NCI-H1105 (cell line): ENCODE results near the gene ADGRL2.

Experiments
- DNase-seq: peaks from one replicate; lab custom pipeline; 2025; lab: John Stamatoyannopoulos, UW

The ADGRL2 gene

DNA sequence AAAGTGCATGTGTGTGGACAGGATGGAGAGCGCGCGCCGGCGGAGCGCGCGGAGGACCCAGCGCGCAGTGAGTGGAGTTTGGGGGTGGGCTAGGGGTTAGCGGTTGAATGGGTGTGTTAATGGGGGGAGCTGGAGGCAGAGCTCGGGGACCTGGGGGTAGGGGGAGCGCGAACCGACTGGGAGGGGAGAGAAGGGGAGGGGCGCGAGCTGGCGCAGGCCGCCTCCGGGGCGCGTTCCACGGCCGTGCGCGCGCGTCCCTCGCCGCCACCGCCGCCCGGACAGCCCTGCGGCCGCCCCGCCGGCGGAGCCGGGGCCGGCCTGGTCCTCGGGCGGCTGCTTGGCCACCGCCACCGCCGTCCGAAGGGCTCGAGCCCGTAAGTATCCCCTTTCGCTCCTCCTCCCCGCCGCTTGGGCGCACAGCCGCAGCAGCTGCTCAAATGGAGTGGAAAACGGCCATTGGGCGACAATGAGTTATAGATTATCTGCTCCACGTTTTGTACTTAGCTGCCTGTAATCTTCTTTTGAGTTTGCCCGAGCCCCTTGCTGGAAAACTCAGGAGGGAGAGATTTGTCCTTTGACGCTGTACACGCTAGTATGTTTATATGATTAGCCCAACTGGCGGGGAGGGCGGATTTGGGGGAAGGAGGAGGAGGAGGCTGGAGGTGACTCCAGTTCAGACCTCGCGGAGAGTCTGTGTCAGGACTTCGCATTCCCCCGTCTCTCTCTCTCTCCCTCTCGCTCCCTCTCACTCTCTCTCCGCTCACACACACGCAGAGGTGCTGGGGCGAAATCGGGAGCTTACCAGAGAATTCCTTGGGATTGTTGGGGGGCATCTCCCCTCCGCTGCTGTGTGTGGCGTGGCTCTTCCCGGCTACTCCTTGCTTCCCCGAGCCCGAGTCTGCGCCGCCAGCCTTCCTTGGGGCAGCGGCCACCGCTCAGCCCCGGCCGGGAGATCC lies at the start of gene ADGRL2:
ADGRL2 (plus strand) TSS at position 240 of the 956 bp plus-strand sequence. CDS start 36,051 bp downstream, outside the sequence.
- DNase-seq, result peak; percentile 83

- DNase-seq, result no peak
Measured at GRCh38 chr1:81752840-81753239, 47.9 kb upstream of the ADGRL2 start.

GRCh38 chr1:81754424-81754823 lies 46.3 kb upstream of the ADGRL2 start:
- DNase-seq, result no peak

DNA sequence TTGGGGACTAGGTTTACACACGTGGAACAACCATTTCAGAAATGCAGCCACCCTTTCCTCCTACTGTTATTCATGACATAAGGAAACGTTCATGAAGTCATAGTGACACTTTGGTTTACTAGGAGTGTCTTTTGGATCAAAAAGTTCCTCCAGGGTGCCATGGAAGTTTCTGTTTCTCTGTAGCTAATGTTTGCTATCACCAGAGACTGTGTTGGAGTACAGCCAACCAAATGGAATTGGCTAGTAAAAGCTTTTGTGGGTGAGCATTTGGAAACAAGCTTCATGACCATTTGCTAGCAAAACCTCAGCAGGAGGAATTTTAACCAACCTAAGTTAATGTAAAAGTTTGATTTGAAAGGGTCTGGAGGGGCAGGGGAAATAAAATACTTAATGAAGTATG lies 43.9 kb upstream of the ADGRL2 start:
- no peak for DNase-seq

DNA sequence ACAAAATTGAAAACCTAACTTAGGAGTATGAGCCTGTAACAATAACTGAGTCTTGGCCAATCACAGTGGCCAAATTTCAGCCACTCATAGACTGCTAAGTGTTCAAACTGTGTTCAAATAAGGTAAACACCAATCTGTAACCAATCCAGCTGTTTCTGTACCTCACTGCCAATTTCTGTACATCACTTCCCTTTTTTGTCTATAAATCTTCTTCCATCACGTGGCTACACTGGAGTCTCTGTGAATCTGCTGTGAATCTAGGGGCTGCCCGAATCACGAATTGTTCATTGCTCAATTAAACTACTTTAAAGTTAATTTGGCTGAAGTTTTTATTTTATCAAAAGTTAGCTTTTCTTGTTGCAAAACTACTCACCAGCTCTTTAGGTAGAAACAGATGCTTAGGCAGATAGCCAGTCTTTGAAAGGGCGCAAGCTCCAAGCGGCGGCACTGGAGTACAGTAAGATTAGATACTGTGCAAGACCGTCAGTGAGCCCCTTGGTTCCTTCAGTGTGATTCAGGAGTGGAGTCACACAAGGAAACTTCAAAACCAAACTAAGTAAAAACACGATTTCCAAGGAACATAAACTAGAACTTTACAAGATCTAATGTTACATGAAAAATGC lies 43.2 kb upstream of the ADGRL2 start:
- no peak for DNase-seq

DNA sequence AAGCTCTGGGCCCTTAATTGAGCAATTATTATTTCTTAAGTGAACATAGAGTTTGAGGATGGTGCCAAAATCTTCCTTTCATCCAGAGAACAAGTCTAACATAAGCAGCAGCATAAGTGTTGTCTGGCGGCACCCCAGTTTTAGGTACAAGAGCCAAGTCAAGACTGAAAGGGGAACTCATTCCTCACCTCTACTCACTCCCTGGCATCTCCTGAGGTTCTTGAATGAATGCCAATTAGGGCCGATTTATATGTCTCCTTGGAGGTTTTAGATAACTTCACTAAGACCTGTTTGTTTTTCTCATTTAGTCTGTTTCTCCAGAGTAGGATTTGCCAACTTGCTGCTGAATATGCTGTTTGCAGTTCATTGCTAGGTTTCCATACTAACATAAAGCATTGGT lies 42.6 kb upstream of the ADGRL2 start:
- DNase-seq, result no peak

GRCh38 chr1:81760477-81761097 lies 40.1 kb upstream of the ADGRL2 start:
- DNase-seq, result no peak

DNA sequence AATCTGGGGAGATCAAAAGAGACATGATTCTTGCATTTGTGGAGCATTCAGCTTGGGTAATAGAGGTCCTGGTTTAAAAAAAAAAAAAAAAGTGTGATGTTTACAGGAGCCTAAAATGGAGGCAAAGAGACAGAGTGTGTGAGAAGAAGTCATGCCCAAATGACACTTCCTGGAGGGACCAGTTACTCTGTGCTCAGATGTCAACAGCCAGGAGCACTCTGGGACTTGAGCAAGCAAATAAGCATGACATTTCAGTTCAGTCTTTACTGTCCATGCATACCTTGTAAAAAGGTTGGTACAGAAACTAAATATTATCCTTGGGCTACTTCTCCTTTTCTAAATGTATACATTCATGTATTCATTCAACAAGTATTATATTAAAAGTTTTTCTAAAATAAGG lies 25.2 kb upstream of the ADGRL2 start:
- no peak for DNase-seq

GRCh38 chr1:81780705-81781454 lies 19.9 kb upstream of the ADGRL2 start:
- DNase-seq, result no peak

GRCh38 chr1:81781749-81782148 lies 19.0 kb upstream of the ADGRL2 start:
- no peak for DNase-seq

DNA sequence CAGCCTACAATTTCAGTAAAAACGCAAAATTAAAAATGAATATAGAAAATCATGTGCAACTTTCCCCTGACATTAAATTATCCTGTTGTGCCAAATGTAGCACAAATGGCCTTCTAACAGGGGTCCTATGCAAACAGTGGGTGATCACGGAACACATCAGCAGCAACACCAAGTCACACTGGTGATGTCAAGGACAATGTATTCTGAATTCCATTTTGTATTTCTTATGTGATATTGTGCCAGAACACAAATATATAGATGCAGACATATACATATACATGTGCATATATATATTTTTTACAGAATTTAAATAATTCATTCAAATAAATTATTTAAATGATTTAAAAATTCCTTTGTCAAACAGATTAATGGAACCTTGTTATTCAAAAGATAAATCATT lies 8.6 kb upstream of the ADGRL2 start:
- DNase-seq, result no peak

GRCh38 chr1:81797701-81798100 lies 3.0 kb upstream of the ADGRL2 start:
- DNase-seq, result no peak

DNA sequence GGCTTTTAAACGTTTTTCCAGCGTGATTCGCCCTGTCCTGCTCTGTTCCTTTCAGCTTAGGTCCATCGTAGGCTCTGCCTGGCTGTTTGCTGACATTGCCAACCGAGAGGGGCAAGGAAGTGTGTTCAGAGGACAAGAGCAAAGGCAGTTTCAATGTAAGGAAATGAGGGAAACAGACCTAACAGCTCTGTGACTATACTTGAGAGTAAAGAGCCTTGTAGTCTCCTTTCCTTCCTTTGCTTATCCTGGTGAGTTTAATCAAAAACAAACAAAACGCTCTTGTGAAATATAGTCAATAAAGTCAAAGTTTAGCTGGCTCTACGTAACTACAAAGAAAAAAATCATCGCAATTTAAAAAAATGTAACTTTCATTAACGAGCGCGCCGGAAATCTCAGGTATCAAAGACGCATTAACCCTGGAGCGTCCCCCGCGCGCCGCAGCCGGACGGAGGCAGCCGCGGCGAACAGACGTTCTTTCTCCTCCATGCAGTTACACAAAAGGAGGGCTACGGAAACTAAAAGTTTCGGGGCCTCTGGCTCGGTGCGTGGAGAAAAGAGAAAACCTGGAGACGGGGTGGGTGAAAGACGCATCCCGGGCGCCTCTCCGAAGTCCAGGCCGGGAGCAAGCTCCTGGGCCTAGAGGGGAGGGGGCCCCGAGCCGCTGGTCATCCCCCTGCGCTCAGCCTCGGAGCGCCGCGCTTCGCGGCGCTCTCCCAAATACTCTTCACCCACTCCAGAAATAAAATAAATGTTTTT lies 617 bp upstream of the ADGRL2 start:
- DNase-seq, result peak; percentile 70

DNA sequence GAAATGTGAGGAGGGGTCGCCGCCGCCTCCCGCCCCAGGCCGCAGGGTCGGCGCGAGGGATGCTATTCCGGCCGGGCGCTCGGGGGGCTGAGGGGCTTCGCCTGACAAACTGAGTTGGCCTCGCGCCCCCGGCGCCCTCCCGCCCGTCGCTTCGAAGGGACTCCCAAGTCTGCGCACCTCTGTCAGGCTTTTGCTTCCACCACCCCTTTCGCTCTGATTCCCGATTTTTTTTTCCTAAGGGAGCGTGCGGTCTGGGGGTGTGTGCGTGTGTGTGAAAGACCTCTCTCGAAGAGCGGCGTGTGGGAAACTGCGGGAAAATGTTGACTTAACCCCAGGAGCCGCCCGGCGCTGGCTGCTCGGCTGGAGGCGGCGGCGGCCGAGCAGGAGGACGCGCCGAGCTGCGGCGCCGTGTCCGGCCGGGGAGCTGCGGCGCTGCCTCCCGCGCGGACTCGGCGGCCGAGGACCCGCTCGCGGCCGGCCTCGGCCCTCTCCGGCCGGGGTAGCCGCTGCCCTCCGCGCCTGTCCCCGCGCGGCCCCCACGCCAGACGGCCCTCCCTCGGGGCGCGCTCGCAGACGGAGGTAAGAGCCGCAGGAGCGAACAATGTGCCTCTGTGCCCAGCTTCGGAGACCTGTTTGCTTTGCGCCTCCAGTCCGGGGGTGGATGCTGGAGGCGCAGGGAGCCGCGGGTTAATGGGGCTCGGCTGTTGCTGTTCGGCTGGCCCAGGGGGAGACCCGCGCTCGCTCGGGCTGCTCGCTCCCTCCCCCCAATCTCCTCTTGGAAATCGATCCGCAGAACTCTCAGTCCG lies 1.1 kb downstream of the ADGRL2 start:
- peak; percentile 63 for DNase-seq

- no peak for DNase-seq
Measured at GRCh38 chr1:81802457-81802706, 1.6 kb downstream of the ADGRL2 start.

DNA sequence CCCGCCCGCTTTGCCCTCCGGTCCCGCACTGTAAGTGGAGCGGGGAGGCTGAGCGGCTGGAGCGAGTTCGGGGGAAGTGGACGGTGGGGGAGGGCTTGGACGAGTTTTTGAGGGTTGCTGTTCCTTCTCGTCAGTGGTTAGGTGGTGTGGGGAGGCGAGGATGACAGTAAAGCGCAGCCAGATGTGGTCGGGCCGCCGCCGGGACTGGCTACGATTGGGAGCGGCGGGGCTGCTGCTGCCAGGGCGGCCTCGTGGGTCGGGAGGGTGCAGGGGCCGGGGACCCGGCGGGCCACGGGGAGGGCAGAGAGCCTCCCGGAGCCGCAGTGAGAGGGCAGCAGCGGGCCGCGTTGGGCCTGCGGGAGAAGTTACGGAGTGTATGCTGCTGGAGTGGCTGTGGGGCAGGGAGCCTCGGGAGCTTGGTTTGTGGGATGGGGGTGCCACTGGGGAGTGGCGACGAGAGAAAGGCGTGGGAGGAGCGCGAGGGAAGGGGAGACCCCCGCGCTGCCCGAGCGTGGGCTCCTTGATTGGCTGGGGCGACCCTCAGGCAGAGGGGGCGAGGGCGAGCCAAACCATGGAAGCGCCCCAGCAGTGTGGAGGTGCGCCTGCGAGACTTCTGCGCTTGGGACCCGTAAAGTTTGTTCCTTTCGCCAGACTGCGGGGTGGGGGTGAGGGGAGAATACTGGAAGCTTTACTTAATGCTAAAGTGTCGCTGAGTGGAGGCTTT lies 2.1 kb downstream of the ADGRL2 start:
- DNase-seq, result peak; percentile 53

- no peak for DNase-seq
Measured at GRCh38 chr1:81803431-81804110, 2.8 kb downstream of the ADGRL2 start.

DNA sequence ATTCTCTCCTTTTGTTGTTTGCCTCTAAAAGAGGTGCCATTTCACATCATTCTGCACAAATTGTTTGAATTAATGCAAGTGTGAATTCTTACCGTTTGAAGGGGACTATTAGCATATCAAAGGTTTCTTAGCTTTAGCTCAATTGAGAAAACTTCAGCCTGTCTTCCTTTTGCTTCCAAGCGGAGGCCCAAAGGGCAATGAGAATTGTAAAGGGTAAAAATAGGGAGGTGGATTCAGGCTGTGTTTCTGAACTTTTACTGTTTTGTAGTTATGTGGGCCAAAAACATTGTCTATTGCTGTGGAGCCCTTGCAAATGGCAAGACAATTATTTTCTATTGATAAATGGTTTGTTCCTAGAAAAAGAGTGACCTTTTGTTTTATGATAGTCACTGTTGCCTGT lies 3.6 kb downstream of the ADGRL2 start:
- no peak for DNase-seq
